GM19463 (cell line): ENCODE results near the gene SBF2.

Source experiments
- ATAC-seq: cut with Tn5 transposase; IDR thresholded peaks from one replicate; pipeline ENCODE4 v1.9.1; 2021; ENCODE audit warnings: mild to moderate bottlenecking, moderate library complexity; ENCODE audit not compliant: unreplicated experiment

The SBF2 gene

DNA sequence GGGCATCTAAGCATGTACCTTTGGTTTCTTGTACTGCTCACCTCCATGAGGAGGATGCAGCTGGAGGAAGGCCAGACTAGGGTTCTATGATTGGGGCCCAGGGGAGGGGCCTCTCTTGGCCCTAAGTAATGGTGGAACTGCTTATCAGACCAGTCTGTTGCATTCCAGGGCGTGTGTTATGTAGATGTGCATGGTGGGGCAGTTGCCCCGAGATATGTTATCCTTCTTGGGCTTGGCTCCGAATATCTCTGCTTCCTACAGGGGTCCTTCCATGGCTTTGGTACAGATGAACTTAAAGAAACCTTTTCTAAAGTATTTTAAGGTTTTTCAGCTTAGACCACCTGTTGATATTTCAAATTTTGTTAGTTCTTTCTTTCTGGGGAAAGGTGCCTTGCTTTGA, 504.1 kb downstream of the SBF2 start:
- ATAC-seq: no peak

GRCh38 chr11:9787981-9788521, 506.0 kb downstream of the SBF2 start:
- ATAC-seq: no peak

DNA sequence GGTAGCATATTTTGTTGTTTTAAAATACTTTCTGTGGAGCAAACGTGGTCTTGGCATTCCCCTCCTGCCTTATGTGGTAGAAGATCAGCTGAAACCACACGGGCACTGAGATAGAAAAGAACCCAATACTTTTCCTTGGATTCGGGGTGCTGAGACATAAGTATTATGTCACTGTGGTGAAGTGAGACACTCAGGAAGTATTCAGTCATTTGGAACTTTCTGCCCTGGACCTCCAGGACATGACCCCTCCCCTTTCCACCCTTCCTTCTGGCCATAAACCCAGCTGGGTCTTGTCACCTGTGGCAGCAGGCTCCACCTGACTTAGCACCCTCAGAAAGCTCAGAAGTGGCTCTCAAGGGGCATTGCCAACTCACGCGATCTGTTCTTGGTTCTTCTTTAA, 506.8 kb downstream of the SBF2 start:
- no peak for ATAC-seq

DNA sequence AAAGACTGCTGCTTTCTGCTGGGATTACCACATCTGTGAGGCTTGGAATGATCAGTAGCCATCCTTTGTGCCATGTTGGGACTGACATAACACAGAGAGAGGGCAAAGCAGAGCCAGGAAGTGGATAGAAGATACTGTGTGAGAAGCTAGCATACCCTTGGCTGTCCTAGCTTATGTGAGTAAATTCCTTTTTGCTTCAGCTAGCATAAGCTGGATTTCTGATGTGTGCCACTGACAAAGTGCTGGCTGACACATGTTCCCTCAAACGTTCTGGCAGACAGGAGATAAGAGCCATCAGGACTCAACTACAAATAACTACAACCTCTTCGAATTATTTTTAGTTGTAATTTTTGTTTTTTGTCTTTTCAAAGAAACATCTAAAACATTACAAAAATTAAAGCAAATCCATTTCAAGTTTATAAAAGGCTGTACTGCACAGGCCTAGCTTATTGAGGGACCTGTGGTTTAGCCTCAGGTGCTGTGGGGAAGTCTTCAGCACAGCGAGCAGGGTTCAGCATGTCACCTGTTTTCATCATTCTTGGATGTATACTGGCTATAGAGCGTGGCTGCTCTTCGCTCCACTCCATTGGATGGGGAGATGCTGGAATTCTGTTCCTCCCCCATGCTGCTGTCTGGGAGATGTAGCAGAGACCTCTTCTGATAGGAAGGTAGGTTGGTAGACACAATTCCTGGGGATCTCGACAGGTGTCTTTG, 509.3 kb downstream of the SBF2 start:
- no peak for ATAC-seq

DNA sequence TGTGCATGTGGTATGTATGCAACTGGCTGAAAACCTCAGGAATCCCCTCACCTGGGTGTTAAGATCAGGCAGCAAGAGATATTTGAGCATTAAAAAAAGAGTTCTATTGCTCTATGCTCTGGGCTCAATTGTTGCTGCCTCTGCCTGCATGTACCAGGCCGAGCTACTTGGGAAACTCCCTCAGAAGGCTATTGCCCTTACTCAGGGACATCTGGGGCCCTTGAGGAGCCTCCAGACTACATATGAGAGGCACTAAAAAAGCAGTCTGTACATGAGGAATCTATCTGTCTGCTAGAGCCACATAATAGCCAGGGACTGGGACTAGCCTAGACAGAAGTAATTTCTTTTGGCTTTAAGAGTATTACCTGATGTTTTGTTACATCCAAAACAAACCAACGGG, 510.0 kb downstream of the SBF2 start:
- ATAC-seq: no peak

DNA sequence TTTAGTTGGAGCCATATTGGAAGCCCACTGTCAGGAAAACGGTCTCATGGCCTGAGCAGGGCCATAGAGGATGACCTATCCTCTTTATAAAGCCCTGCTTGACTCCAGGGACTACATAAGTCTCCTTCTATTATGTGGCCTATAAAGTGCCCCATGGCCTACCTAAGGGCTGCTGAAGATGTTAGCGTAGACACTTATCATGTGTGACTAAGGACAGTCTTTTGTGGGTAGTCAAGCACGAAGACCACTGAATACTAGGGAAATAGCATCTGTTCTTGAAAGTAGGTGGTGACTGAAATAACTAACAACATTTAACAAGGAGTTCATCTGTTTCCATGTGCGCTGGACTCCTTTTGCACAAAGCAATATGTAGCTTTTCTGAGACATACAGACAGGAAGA, 513.1 kb downstream of the SBF2 start:
- no peak for ATAC-seq

DNA sequence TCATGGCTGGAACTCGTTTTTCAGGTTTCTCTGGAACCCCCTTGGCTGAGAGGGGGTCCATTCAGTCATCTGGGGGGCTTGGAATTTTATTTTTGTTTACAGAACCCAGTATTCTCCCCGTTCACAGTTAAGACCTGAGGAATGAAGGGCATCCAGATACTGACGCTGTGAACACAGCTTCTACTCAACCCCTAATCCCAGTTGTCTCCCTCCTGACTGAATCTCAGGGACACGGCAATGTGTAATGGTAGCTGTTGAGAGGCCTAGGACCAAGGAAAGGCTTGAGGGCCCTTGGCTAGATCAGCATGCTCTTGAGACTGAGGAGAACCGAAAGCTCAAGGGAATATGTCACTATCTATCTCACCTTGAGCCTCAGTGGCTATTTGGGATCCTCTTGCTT, 516.5 kb downstream of the SBF2 start:
- ATAC-seq: no peak

DNA sequence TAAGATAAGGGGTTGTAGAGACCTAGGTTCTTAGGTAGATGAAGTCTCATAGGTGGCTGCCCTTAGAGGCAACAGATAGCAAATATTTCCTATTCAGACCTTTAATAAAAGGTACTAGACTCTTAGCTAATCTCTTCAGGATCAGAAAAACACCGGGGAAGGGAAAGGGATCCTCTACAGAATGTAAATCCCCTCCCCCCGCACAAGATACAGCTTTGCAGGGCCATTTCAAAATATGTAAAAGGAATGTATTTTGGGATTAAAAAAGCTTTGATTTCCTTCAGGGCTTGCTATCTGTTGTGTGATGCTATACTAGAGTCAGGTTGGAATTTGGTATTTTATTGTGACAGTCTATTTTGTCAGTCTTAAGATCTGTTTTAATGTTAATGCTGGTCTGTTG, 517.0 kb downstream of the SBF2 start:
- no peak for ATAC-seq

GRCh38 chr11:9776203-9776602, 517.8 kb downstream of the SBF2 start:
- ATAC-seq: no peak

- no peak for ATAC-seq
These were observed 518.6 kb downstream of the SBF2 start for GRCh38 chr11:9775398-9775779.

GRCh38 chr11:9774591-9775397, 519.2 kb downstream of the SBF2 start:
- no peak for ATAC-seq

GRCh38 chr11:9774109-9774508, 519.9 kb downstream of the SBF2 start:
- ATAC-seq: no peak

- ATAC-seq: no peak
These were observed 520.5 kb downstream of the SBF2 start for GRCh38 chr11:9773524-9773923.

DNA sequence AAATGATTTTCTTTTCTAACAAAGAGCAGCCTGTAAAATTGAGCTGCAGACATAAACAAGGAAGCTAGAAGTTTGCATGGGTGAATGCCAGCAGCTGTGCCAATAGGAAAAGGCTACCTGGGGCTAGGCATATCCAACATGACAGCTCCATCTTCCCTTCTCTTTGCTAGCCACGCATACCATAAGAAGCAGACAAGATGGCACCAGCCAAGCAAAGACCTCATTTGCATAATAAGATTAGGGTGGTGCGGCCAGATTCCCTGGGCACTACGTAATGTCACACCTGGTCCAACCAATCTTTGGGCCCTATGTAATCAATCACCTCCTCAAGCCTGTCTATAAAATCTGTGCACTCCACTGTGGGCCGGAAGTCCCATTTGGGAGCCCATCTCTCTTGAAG, 521.8 kb downstream of the SBF2 start:
- ATAC-seq: no peak

DNA sequence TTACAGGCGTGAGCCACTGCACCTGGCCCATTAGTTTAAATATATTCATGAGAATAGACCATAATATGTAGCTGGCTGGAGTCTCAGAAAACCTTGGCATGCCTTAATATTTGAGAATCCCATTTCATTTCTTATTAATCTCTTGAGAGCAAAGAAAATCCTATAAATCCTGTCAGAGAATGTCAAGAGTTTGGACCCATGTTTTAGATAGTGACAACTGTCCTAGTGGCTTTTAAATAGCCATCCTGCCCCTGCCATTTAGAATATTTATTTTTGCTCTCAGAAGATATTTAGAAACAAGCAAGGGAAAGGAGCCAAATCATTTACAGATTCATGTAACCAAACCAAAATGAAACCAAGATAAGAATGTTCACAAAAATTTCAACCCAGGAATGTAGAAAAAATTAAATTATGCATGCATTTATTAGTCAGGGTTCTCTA, 522.9 kb downstream of the SBF2 start:
- no peak for ATAC-seq

DNA sequence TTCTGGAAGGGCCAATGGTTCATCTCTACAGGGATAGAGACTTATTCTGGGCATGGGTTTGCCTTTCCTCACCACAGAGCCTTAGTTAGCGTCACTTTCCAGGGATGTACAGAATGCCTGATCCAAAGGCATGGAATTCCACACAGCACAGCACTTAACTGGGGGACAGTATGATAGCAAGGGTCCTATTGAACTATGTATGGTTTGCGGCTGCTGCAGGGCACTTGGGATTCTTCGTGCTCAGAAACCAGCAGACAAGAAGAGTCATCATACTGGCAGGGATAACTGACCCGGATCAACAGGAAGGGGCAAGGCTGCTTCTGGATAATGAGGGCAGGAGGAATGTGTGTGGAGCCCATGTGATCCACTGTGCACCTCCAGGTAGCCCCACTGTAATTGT, 524.4 kb downstream of the SBF2 start:
- ATAC-seq: no peak

GRCh38 chr11:9765320-9766101, 528.5 kb downstream of the SBF2 start:
- peak; percentile 65 for ATAC-seq

- no peak for ATAC-seq
These were observed 530.7 kb downstream of the SBF2 start for GRCh38 chr11:9763301-9763700.

DNA sequence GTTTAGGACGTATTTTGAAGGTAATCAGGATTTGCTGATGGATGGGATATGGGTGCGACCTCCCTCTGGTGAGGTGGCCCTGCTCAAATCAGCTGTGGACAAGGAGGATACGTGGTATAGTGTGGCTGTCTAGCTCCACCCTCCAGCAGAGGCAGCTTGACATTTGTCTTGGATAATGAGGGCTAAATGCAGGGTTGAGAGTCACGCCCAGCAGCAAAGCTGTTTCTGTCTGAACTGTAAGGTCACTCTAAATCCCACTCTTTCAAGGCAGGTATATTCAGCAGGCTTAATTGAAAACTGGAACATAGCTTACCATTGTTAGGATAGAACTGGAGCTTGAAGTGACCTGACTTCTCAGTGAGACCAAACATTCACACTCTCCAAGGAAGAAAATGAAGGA, 531.5 kb downstream of the SBF2 start:
- no peak for ATAC-seq

DNA sequence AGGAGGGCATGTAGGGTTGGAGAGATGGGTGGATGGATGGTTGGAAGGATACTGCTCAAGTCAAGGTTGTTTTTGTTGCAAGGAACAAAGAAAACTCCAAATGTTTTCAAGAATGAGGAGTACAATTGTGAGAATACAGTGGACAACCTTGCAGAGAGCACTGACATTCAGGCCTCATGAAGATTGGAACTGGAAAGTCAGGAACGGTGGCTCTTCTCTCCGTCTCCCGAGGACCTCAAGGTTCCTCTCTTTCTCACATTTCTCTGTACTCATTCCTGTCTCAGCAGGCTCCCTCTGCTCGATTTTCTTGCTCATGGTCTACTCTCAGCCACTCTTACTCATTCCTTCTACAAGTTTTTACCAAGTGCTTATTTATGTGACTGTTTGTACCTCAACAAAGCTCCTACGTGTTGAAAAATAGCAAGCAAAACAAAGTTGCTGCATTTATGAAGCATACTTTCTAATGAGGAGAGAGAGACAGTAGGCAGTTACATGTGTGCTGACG, 532.5 kb downstream of the SBF2 start:
- no peak for ATAC-seq

GRCh38 chr11:9760193-9760575, 533.8 kb downstream of the SBF2 start:
- ATAC-seq: no peak
